SK-N-SH treated with all-trans-retinoic acid at 6 μM for 48 hours (cell line): Measurements from ENCODE around the gene CTXND2.

ENCODE experiments used
- ESRRG ChIP-seq: fragments of 250-450 bp; sonication (Bioruptor Pico); IDR thresholded peaks from 2 replicates; pipeline ENCODE4 v1.6.1; 2021; ENCODE audit warnings: mild to moderate bottlenecking
- GLIS3 ChIP-seq: fragments of 250-450 bp; sonication (Bioruptor Pico); IDR thresholded peaks from 2 replicates; pipeline ENCODE4 v1.5.0; 2020; ENCODE audit warnings: mild to moderate bottlenecking, moderate library complexity
- ZNF565 ChIP-seq: fragments of 450-650 bp; formaldehyde crosslinking; conservative IDR thresholded peaks from 2 replicates; pipeline ENCODE4 v1.5.0; 2020; ENCODE audit warnings: low read depth, mild to moderate bottlenecking, moderate library complexity
- TF ChIP-seq, protein P1 (sequence below): fragments of 250-450 bp; sonication (Bioruptor Pico); IDR thresholded peaks from 2 replicates; pipeline ENCODE4 v1.5.0; 2020; ENCODE audit warnings: mild to moderate bottlenecking, moderate library complexity
- TF ChIP-seq, protein P2 (sequence below): fragments of 250-450 bp; sonication (Bioruptor Pico); IDR thresholded peaks from 2 replicates; pipeline ENCODE4 v1.5.1; 2020; ENCODE audit warnings: low read depth, mild to moderate bottlenecking, moderate library complexity

DNA sequence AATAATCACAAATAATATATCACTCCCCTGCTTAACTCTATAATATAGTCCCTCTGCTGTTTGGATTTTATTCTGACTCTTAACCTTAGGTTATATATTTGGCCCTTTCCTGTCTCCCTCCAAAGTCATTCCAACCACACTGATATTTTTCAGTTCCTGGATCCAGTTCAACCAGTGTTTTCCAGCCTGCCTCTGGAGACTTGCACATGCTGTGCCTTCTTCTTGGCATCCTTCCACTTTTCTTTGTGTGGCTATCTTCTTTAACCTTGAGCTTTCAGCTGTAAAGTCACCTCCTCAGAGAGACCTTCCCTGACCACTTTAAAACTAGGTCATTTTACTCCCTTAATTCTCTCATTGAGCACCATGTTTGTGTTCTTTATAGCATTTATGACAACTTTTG is 68.3 kb downstream of the CTXND2 start:
- TF ChIP-seq GLIS3 (CRISPR knock-in tag) (no peak), ESRRG (no peak), ZNF565 (CRISPR knock-in tag) (no peak)
- TF ChIP-seq, protein P1, sequence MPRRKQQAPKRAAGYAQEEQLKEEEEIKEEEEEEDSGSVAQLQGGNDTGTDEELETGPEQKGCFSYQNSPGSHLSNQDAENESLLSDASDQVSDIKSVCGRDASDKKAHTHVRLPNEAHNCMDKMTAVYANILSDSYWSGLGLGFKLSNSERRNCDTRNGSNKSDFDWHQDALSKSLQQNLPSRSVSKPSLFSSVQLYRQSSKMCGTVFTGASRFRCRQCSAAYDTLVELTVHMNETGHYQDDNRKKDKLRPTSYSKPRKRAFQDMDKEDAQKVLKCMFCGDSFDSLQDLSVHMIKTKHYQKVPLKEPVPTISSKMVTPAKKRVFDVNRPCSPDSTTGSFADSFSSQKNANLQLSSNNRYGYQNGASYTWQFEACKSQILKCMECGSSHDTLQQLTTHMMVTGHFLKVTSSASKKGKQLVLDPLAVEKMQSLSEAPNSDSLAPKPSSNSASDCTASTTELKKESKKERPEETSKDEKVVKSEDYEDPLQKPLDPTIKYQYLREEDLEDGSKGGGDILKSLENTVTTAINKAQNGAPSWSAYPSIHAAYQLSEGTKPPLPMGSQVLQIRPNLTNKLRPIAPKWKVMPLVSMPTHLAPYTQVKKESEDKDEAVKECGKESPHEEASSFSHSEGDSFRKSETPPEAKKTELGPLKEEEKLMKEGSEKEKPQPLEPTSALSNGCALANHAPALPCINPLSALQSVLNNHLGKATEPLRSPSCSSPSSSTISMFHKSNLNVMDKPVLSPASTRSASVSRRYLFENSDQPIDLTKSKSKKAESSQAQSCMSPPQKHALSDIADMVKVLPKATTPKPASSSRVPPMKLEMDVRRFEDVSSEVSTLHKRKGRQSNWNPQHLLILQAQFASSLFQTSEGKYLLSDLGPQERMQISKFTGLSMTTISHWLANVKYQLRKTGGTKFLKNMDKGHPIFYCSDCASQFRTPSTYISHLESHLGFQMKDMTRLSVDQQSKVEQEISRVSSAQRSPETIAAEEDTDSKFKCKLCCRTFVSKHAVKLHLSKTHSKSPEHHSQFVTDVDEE (CRISPR knock-in tag): no peak
- TF ChIP-seq, protein P2, sequence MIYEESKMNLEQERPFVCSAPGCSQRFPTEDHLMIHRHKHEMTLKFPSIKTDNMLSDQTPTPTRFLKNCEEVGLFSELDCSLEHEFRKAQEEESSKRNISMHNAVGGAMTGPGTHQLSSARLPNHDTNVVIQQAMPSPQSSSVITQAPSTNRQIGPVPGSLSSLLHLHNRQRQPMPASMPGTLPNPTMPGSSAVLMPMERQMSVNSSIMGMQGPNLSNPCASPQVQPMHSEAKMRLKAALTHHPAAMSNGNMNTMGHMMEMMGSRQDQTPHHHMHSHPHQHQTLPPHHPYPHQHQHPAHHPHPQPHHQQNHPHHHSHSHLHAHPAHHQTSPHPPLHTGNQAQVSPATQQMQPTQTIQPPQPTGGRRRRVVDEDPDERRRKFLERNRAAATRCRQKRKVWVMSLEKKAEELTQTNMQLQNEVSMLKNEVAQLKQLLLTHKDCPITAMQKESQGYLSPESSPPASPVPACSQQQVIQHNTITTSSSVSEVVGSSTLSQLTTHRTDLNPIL (CRISPR knock-in tag): no peak
